ENCODE data around the gene ALDH16A1. TPM values are rescaled to one million over a fixed set of nuclear protein-coding genes. Genes with fewer than 3 reads are reported as not detected.

ALDH16A1 gene
- total RNA-seq, 1 donor from 2014 or later, result 46.0 TPM

DNA sequence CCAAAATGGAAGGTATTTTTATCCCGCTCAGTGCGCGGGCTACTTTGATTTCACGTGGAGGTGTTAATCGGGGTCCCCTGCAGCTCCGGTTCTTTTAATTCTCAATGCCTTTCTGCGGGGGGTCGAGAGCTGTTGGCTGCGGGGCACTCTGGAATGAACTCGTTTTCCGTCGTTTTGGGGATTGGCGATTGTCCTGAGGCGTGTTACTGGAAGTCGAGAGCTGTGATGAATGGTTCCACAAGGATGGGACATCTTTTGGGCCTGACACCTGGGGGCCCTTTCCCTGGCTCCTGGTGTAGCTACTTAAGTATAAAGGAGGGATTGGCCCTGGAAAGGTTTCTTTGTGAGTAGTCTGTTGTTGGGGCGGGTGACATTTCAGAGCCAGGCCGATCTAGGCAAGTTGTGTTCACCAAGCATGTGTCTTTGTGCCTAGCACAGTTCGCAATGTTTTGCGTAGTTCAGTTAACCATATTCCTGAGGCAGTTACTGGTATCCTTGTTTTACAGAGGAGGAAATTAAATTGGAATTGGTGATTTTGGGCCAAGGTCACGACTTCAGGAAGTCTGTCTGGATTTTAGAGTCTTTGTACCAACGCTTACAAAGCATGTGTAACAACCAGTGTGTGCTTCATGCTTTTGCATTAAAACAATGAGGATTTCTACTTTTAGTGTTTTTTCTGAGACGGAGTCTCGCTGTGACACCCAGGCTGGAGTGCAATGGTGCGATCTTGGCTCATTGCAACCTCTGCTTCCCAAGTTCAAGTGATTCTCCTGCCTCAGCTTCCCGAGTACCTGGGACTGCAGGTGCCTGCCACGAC is 35.2 kb downstream of the ALDH16A1 start:
- H3K36me3 Mint-ChIP-seq (ENCODE audit: insufficient read depth), result peaks cover 28% of the 10 kb centered on the region
- no peaks in the 10 kb centered on the region for H3K27me3 Mint-ChIP-seq
- H3K4me3 Mint-ChIP-seq (ENCODE audit: low read depth), result peak overlapping the region; percentile 97
- DNase-seq (ENCODE audit: low spot score, unreplicated experiment), result no peak
- no peaks in the 10 kb centered on the region for H3K9me3 Mint-ChIP-seq (ENCODE audit: low read depth)
- peak overlapping the region; percentile 96 for H3K27ac Mint-ChIP-seq
- H3K4me1 Mint-ChIP-seq (ENCODE audit: low read depth), result peaks cover 14% of the 10 kb centered on the region
- TF ChIP-seq, protein P1, sequence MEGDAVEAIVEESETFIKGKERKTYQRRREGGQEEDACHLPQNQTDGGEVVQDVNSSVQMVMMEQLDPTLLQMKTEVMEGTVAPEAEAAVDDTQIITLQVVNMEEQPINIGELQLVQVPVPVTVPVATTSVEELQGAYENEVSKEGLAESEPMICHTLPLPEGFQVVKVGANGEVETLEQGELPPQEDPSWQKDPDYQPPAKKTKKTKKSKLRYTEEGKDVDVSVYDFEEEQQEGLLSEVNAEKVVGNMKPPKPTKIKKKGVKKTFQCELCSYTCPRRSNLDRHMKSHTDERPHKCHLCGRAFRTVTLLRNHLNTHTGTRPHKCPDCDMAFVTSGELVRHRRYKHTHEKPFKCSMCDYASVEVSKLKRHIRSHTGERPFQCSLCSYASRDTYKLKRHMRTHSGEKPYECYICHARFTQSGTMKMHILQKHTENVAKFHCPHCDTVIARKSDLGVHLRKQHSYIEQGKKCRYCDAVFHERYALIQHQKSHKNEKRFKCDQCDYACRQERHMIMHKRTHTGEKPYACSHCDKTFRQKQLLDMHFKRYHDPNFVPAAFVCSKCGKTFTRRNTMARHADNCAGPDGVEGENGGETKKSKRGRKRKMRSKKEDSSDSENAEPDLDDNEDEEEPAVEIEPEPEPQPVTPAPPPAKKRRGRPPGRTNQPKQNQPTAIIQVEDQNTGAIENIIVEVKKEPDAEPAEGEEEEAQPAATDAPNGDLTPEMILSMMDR (IDR thresholded peaks at IDR 0.05; ENCODE audit: unreplicated experiment), result no peak

DNA sequence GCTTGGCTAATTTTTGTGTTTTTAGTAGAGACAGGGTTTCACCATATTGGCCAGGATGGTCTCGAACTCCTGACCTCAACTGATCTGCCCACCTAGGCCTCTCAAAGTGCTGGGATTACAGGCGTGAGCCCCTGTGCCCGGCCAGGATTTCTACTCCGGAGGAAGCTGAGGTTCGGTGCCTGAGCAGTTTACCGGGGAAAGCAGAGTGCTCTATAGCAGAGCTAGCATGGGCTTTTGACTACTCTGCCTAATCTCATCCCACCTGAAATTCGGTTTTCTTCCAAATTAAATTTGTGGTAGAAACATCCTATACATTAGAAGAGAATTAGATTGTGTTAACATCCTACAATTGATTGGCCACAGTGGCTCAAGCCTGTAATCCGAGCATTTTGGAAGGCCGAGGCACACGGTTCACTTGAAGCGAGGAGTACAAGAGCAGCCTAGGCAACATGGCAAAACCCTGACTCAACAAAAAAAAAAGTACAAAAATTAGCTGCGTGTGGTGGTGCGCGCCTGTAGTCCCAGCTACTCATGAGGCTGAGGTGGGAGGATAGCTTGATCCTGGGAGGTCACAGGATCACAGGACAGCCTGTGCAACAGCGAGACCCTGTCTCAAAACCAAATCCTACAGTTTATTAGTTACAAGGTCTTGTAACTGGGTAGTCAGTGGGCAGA is 36.0 kb downstream of the ALDH16A1 start:
- peaks cover 14% of the 10 kb centered on the region for H3K4me1 Mint-ChIP-seq (ENCODE audit: low read depth)

DNA sequence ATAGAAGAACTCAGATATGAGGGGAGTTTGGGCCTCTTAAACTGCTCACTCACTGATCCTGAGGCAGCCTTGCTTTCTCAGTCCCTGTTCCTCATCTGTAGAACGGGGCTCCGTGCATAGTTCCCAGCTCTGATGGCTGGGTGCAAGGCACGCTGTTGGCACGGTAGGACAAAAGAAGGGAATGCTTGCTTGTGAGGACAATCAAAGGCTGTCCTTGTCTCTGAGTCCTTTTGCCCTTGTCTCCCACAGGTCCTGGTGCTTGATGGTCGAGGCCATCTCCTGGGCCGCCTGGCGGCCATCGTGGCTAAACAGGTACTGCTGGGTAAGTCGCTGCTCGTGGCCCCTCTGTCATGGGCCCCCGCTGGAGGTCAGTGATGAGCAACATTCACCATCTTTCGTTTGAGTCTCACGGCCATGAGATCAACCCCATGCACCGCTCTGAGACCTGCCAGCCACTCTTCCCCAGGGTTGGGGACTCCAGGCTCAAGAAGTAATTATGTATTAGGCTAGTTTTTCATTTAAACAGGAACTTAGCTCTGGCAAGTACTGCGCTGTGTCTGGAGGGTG is 36.7 kb downstream of the ALDH16A1 start:
- Mint-ChIP-seq H3K27me3 (no peaks in the 10 kb centered on the region), H3K9me3 (ENCODE audit: low read depth) (no peaks in the 10 kb centered on the region), H3K36me3 (ENCODE audit: insufficient read depth) (peaks cover 28% of the 10 kb centered on the region), H3K4me1 (ENCODE audit: low read depth) (peaks cover 14% of the 10 kb centered on the region), H3K27ac (peak overlapping the region; percentile 96), H3K4me3 (ENCODE audit: low read depth) (peak overlapping the region; percentile 97)
- no peak for DNase-seq (ENCODE audit: low spot score, unreplicated experiment)
- TF ChIP-seq, protein P1 (IDR thresholded peaks at IDR 0.05; ENCODE audit: unreplicated experiment), result no peak

More for the DNA sequence above, 36.0 kb downstream of the ALDH16A1 start:
- Mint-ChIP-seq H3K36me3 (ENCODE audit: insufficient read depth) (peaks cover 28% of the 10 kb centered on the region), H3K27me3 (no peaks in the 10 kb centered on the region), H3K27ac (peak overlapping the region; percentile 96), H3K9me3 (ENCODE audit: low read depth) (no peaks in the 10 kb centered on the region), H3K4me3 (ENCODE audit: low read depth) (peak overlapping the region; percentile 97)
- DNase-seq (ENCODE audit: low spot score, unreplicated experiment), result no peak
- TF ChIP-seq, protein P1 (IDR thresholded peaks at IDR 0.05; ENCODE audit: unreplicated experiment), result no peak

DNA sequence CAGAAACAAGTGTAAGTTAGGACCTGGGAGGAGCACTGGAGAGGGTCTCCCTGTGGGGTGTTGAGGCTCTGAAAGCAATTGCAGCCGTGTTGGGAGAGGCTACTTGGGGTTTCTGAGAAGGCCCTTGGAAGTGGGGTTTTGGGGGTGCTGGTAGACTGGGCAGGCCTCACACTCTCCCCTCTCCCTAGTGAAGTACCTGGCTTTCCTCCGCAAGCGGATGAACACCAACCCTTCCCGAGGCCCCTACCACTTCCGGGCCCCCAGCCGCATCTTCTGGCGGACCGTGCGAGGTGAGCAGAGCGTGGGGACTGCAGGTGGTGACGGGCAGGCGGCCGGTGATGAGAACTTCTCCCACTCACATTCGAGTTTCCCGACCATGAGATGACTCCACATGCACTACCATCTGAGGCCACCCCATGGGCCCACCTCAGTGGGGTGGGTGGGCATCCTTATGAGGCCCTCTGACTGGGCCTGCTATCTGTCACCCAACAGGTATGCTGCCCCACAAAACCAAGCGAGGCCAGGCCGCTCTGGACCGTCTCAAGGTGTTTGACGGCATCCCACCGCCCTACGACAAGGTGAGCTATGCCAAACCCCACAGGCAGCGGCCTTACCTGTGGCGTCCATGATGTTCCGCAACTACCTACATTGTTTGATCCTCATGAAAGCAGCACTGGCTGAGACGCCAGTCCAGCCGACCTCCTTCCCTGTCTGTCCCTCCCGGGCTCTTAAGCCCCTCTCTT is 37.4 kb downstream of the ALDH16A1 start:
- DNase-seq (ENCODE audit: low spot score, unreplicated experiment), result no peak
- H3K36me3 Mint-ChIP-seq (ENCODE audit: insufficient read depth), result peaks cover 28% of the 10 kb centered on the region

More for the DNA sequence above, 37.4 kb downstream of the ALDH16A1 start:
- H3K27me3 Mint-ChIP-seq, result no peaks in the 10 kb centered on the region
- no peaks in the 10 kb centered on the region for H3K9me3 Mint-ChIP-seq (ENCODE audit: low read depth)
- peak overlapping the region; percentile 97 for H3K4me3 Mint-ChIP-seq (ENCODE audit: low read depth)
- TF ChIP-seq, protein P1 (IDR thresholded peaks at IDR 0.05; ENCODE audit: unreplicated experiment), result no peak
- peaks cover 14% of the 10 kb centered on the region for H3K4me1 Mint-ChIP-seq (ENCODE audit: low read depth)
- peak overlapping the region; percentile 96 for H3K27ac Mint-ChIP-seq

All from progenitor cell of endocrine pancreas (in vitro differentiated cells).